Activated T-helper 9 cell treated with anti-CD3 and anti-CD28 coated beads, Interleukin-2, amount 50 U/mL, for 16 hours (primary cell): ENCODE results near the gene HUS1.
"Not testable (repeated sequence)": the region's sequence is repeated elsewhere in the genome, so short reads cannot be mapped to it uniquely, and the experiment has no call there.

Experiments used
- DNase-seq: peaks from one replicate; pipeline ENCODE4 v3.0.0-alpha.2; 2020; ENCODE audit warnings: low read depth

The HUS1 gene

GRCh38 chr7:47923081-47923875 is 56.1 kb downstream of the HUS1 start:
- not testable (repeated sequence) for DNase-seq

DNA sequence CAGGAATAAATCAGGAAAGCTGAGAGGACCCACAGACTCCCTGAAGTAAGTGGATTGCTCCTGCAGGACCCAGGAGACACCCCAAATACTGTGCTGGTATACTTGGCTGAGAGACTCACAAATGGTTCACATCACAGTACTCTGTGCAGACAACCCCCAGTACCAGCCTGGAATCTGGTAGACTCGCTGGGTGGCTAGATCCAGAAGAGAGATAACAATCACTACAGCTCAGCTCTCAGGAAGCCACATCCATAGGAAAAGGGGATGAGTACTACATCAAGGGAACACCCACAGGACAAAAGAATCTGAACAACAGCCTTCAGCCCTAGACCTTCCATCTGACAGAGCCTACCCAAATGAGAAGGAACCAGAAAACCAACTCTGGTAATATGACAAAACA is 62.9 kb downstream of the HUS1 start:
- DNase-seq, result not testable (repeated sequence)

- DNase-seq, result no peak
Measured at GRCh38 chr7:47915616-47915976, 63.8 kb downstream of the HUS1 start.

DNA sequence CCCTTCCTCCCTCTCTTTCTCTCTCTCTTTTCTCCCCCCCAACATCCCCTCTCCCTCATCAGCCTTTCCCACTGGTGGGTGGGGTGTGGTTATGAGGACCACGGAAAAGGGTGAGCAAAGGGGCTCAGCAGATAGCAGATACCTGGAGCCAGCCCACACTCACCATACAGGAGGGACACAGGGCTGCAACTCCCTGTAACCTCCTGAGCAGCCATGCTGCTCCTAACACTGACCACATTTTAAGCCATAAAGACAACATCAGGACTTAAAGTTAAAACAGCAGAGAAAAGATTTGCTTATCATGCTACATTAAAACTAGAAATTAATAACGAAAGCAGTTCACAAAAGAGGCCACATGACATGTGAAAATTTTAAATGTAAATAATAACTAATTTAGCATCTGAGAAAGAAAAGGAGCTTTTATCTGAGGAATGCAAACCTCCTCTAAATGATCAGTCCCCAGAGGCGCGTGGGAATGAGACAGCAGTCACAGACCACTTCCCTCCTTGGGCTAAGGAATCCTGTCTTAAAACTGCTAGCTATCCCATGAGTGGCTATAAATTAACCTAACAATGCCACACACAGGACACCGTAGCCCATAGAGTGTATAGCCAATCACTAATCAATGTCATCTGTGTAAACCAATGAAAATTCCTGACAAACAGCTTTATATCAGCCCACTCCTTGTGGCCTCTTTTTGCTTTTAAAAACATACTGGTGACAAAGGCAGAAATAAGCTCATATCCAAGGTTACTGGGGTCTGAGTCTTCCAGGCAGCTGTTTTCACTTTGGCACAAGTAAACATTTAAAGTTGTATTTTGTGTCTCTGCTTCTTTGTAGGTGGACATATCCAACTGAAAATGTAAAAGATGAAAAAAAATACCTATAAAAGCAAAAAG is 64.4 kb downstream of the HUS1 start:
- no peak for DNase-seq
